Kidney glomerular epithelial cell (primary cell): ENCODE measurements around the gene ZNF418.
"Not testable (repeated sequence)": the region's sequence is repeated elsewhere in the genome, so short reads cannot be mapped to it uniquely, and the experiment has no call there.

Source experiments
- DNase-seq: peaks from one replicate; lab custom pipeline; 2025; lab: John Stamatoyannopoulos, UW

ZNF418 gene

GRCh38 chr19:57888560-57889231 is 46.5 kb downstream of the ZNF418 start, which contains the start of gene ZNF814:
TSS of gene ZNF814 (minus strand) at chr19:57889037. CDS start at chr19:57888802, 235 bp downstream.
- peak; percentile 28 for DNase-seq

GRCh38 chr19:57888107-57888559 is 47.1 kb downstream of the ZNF418 start:
- no peak for DNase-seq

DNA sequence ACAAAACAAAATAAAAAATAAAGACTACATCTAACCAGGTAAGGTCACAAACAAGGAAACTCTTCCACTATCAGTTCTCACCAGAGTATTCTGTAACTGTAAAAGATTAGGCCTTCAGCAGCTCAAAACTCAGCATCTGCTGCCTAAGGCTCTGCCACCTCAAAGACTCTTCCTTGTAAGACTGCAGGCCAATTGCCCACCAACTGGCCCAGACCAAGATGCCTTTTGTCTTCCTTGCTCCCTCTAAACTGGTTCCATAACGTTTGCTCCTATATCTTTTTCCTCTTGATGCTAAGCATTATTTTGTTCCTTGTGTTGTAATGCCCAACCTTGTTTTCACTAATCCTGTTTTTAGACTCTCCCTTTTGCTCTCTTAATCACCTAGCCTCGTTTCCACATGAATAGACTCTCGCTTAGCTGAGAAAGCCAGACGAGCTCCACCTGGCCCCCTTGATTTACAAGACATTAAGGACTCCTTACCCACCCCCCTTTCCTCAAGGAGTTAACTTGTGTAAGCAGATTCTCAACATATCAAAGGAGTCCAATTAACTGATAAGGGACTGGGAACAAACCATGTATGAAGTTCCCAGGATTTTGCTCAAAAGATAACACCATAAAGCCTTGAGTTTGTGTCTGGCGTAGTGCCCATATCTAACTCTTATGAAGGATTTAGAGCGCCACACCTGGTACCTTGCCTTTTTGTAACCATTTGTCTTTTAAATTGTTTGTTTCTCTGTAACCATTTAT is 47.8 kb downstream of the ZNF418 start:
- peak; percentile 26 for DNase-seq

GRCh38 chr19:57886046-57886445 is 49.2 kb downstream of the ZNF418 start:
- DNase-seq, result no peak

DNA sequence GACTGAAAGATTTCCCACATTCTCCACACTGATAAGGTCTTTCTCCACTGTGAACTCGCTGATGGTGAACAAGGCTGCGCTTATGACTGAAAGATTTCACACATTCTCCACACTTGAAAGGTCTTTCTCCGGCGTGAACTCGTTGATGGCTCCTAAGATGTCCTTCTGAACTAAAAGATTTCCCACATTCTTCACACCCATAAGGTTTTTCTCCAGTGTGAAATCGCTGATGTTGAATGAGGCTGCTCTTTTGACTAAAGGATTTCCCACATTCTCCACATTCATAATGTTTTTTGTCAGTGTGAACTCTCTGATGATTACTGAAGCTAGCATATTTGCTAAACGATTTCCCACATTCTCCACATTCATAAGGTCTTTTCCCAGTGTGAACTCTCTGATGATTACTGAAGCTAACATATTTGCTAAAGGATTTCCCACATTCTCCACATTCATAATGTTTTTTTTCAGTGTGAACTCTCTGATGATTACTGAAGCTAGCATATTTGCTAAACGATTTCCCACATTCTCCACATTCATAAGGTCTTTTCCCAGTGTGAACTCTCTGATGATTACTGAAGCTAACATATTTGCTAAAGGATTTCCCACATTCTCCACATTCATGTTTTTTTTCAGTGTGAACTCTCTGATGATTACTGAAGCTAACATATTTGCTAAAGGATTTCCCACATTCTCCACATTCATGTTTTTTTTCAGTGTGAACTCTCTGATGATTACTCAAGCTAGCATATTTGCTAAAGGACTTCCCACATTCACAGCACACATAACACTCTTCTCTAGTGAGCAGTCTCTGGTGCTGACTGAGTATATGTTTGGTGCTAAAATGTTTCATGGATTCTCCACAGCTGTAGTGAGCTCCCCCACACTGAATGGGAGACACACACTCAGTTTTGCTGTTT is 61.1 kb downstream of the ZNF418 start:
- DNase-seq, result not testable (repeated sequence)

GRCh38 chr19:57872450-57872849 is 62.8 kb downstream of the ZNF418 start:
- no peak for DNase-seq
